SK-N-MC (cell line): ENCODE data around the gene LAT.
"Not testable (repeated sequence)": the region's sequence is repeated elsewhere in the genome, so short reads cannot be mapped to it uniquely, and the experiment has no call there.

ENCODE experiments used
- DNase-seq: peaks from one replicate; pipeline ENCODE4 v3.0.0-alpha.2; 2011; ENCODE audit warnings: low read depth, low spot score
- H3K27ac ChIP-seq: fragments of 200-600 bp; sonication (generic); 2 replicates; pipeline ENCODE4 v1.5.1; 2016; ENCODE audit warnings: mixed run types
- H3K36me3 ChIP-seq: fragments of 200-600 bp; sonication (generic); 2 replicates; pipeline ENCODE4 v1.6.1; 2017; ENCODE audit warnings: antibody characterized with exemption, low read length, mixed read lengths; ENCODE audit not compliant: insufficient read depth
- H3K4me3 ChIP-seq: fragments of 200-600 bp; sonication (generic); 2 replicates; pipeline ENCODE4 v1.5.1; 2016
- H3K9ac ChIP-seq: fragments of 200-600 bp; sonication (generic); 2 replicates; pipeline ENCODE4 v1.8.0; 2017; ENCODE audit warnings: mixed run types, mixed read lengths; ENCODE audit not compliant: insufficient read length
- H3K9me3 ChIP-seq: fragments of 200-600 bp; sonication (generic); 2 replicates; pipeline ENCODE4 v1.6.1; 2017; ENCODE audit warnings: low read depth, mild to moderate bottlenecking, antibody characterized with exemption, low read length, moderate library complexity, mixed read lengths
- EZH2 ChIP-seq: fragments of 200-600 bp; sonication (generic); IDR thresholded peaks from one replicate; pipeline ENCODE4 v1.6.1; 2017; ENCODE audit warnings: antibody characterized with exemption
- FOXP2 ChIP-seq: optimal IDR thresholded peaks from 2 replicates; pipeline ENCODE3; 2011; ENCODE audit warnings: mild to moderate bottlenecking, moderate library complexity; ENCODE audit not compliant: insufficient read depth; ENCODE audit errors: extremely low read length, control extremely low read depth
- POLR2AphosphoS5 ChIP-seq: IDR thresholded peaks from 2 replicates; pipeline ENCODE4 v1.6.1; 2012; ENCODE audit warnings: mild to moderate bottlenecking, low read depth, low read length, borderline replicate concordance

Gene LAT, protein sequence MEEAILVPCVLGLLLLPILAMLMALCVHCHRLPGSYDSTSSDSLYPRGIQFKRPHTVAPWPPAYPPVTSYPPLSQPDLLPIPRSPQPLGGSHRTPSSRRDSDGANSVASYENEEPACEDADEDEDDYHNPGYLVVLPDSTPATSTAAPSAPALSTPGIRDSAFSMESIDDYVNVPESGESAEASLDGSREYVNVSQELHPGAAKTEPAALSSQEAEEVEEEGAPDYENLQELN

DNA sequence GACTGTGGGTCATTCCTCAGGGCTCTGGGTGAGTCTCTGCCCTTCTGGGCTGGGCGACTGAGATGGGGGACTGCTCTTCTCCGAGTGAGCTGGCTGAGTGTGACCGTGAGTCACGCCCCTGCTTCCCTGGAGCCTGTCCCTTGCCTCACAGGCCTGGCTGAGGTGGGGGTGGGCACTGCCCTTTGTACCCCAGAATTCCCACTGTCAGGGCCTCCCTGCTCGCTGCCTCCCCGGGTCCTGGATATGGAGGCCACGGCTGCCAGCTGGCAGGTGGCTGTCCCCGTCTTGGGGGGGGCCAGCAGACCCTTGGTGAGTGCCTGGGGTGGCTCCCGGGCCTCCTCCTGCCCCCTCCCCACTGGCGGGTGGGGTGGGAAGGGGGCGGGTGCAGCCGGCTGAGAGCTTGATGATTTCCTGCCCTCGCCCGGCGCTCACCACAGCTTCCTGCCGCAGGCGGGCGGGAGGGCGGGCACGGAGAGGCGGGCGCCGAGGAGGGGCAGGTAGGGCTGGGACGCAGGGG lies at the start of gene LAT:
TSS of gene LAT (plus strand) at position 434 of the 517 bp plus-strand sequence. CDS start 366 bp downstream, outside the sequence.
- TF ChIP-seq EZH2, result no peak
- no peak for TF ChIP-seq POLR2AphosphoS5
- no peak for TF ChIP-seq FOXP2
- Histone ChIP-seq H3K4me3 (peak within 1 kb of the TSS; percentile 36; the same call in 1 of the 2 replicates), H3K9ac (no peak within 1 kb of the TSS), H3K36me3 (peaks cover 3% of the 10 kb centered on the region; the same call in 1 of the 2 replicates), H3K9me3 (no peaks in the 10 kb centered on the region), H3K27ac (no peak within 1 kb of the TSS)
- no peak for DNase-seq

DNA sequence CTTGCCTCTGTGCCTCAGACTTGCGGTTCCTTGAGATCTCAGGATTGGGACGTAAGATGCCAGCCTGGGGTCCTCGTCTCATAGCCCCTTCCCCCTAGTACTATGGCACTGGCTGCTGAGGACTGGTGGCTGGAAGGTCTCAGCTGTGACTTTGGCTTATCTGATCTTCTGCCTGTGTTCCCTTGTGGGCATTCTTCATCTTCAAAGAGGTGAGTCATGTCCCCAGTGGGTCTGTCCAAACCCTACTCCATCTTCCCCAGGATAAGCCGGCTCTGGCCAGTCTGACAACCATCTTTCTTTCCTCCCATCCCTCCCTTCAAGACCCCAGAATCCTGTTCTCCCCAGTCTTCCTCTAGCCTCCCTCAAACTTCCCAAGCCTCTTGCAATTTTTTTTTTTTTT lies 49.5 kb upstream of the LAT start:
- H3K36me3 ChIP-seq, result no peaks in the 10 kb centered on the region
- H3K27ac ChIP-seq, result no peak overlapping the region
- no peak overlapping the region for H3K9ac ChIP-seq
- TF ChIP-seq FOXP2 (no peak), EZH2 (no peak), POLR2AphosphoS5 (no peak)
- DNase-seq, result no peak
- H3K9me3 ChIP-seq, result no peaks in the 10 kb centered on the region
- H3K4me3 ChIP-seq, result no peak overlapping the region

DNA sequence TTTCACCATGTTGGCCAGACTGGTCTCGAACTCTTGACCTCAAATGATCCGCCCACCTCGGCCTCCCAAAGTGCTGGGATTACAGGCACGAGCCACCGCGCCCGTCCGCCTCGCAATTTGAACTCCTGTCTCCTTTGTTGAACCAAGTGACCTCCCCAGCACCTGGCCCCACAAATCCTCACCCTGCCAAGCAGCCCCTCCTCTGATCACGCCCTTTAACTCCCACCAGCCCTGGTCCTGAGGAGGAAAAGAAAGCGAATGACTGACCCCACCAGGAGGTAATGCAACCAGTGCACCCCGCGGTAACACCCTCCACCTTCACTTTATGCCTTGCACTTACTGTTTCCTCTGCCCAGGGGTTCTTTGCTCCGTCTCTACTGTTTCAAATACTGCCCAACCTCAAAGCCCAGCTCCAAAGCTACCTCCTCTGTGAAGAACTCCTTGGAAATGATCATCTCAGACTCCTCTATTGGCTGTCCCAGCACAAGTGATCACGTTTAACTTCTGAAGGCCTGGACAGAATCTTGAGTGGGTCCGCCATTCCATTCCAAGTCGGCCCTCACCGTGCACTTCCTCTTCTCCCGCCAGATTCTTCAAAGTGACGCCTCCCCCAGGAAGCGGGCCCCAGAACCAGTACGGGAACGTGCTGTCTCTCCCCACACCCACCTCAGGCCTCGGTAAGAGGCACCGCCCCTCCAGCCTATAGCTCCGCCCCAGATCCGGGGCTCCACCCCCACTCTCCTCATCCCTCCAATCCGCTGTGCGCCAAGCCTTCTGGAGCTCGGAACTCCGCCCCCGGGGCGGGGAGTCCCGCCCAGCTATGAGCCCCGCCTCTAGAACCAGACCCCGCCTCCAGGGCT lies 48.7 kb upstream of the LAT start:
- no peak for DNase-seq
- TF ChIP-seq POLR2AphosphoS5 (no peak), FOXP2 (no peak), EZH2 (no peak)
- no peaks in the 10 kb centered on the region for H3K9me3 ChIP-seq
- no peaks in the 10 kb centered on the region for H3K36me3 ChIP-seq
- H3K4me3 ChIP-seq, result peak overlapping the region; percentile 73
- peak overlapping the region; percentile 60 for H3K9ac ChIP-seq
- no peak overlapping the region for H3K27ac ChIP-seq

DNA sequence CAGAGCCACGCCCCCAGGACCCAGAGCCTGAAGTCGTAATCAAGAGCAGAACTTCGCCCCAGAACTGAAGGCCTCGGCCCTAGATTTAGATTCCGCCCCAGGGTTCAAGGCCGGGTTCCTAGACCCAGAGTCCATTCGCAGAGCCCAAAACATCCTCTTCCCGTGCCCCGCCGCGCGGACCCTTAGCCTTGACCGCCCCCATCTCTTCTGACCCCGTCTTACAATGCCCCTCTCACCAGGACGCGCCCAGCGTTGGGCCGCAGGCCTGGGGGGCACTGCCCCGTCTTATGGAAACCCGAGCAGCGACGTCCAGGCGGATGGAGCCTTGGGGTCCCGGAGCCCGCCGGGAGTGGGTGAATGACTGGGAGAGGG lies 48.1 kb upstream of the LAT start:
- no peak for TF ChIP-seq EZH2
- no peak for TF ChIP-seq POLR2AphosphoS5
- no peak for TF ChIP-seq FOXP2
- H3K27ac ChIP-seq, result no peak overlapping the region
- H3K4me3 ChIP-seq, result no peak overlapping the region; the same call in 1 of the 2 replicates
- no peak overlapping the region for H3K9ac ChIP-seq
- no peak for DNase-seq
- H3K9me3 ChIP-seq, result no peaks in the 10 kb centered on the region
- no peaks in the 10 kb centered on the region for H3K36me3 ChIP-seq

DNA sequence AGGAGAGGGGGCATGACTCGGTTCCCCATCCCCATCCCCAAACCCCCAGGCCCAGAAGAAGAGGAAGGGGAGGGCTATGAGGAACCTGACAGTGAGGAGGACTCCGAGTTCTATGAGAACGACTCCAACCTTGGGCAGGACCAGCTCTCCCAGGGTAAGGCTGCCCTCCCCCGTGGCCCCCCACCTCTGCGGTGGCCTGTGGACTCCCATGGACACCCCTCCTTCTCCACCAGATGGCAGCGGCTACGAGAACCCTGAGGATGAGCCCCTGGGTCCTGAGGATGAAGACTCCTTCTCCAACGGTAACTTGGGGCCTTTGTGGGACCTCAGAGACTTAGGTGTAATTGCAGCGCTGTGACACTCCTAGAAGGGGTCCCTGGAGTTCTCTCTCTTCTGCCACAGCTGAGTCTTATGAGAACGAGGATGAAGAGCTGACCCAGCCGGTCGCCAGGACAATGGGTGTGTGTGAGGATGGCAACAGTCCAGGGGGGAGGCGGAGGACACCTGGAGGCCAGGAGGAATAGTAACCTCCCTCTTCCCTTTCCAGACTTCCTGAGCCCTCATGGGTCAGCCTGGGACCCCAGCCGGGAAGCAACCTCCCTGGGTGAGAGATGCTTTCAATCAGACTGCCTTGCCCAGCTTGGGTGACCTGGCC lies 47.5 kb upstream of the LAT start:
- no peaks in the 10 kb centered on the region for H3K9me3 ChIP-seq
- H3K4me3 ChIP-seq, result no peak overlapping the region
- DNase-seq, result no peak
- TF ChIP-seq FOXP2, result no peak
- no peak for TF ChIP-seq POLR2AphosphoS5
- TF ChIP-seq EZH2, result no peak
- no peak overlapping the region for H3K27ac ChIP-seq
- no peaks in the 10 kb centered on the region for H3K36me3 ChIP-seq
- no peak overlapping the region for H3K9ac ChIP-seq

DNA sequence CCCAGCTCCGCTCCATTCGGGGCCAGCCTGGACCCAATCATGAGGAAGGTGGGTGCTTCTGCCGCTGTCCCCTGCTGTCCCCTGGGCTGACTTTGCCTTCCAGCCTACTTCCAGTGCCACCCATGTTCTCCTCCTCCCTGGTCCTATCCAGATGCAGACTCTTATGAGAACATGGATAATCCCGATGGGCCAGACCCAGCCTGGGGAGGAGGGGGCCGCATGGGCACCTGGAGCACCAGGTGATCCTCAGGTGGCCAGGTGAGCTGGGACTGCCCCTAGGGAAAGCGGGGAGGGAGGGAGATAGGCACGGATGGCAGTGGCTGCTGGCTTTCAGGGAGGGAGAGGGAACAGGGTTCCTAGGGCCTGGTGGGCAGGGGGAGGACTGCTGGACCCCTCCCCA lies 46.1 kb upstream of the LAT start:
- Histone ChIP-seq H3K4me3 (no peak overlapping the region), H3K36me3 (no peaks in the 10 kb centered on the region), H3K9me3 (no peaks in the 10 kb centered on the region), H3K27ac (no peak overlapping the region), H3K9ac (no peak overlapping the region)
- DNase-seq, result no peak
- TF ChIP-seq FOXP2 (no peak), EZH2 (no peak), POLR2AphosphoS5 (no peak)

DNA sequence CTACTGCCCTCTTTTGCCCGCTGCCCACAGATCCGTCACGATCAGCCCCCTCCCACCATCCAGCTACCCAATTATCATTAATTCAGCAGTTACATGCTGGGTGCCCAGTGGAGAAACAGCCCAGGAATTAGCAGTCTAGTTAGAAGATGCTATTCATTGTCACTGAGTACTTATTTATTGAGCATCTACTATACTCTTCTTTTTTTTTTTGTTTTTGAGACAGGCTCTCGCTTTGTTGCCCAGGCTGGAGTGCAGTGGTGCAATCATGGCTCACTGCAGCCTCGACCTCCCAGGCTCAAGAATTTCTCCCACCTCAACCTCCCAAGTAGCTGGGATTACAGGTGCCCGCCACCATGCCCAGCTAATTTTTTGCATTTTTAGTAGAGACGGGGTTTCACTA lies 45.0 kb upstream of the LAT start:
- not testable (repeated sequence) for H3K36me3 ChIP-seq, DNase-seq, H3K9me3 ChIP-seq, H3K27ac ChIP-seq, H3K4me3 ChIP-seq, H3K9ac ChIP-seq

DNA sequence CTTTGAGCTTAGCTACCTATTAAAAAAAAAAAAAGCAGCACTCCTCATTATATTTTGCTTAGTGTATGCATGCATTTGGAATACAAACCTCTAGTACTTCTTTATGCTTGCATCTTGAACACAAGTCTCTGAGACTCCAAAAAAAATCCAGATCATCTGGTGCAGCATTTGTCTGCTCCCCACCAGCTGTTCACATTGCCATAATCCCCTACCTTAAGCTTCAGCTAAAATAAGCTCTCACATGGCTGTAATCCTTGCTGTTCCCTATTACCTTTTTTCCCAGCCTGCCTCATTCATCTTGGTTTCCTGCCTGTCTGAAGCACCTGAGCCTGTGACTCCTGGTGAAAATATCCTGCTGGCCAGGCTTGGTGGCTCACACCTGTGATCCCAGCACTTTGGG lies 41.6 kb upstream of the LAT start:
- no peaks in the 10 kb centered on the region for H3K36me3 ChIP-seq
- H3K4me3 ChIP-seq, result no peak overlapping the region
- no peak overlapping the region for H3K9ac ChIP-seq
- H3K9me3 ChIP-seq, result no peaks in the 10 kb centered on the region
- H3K27ac ChIP-seq, result no peak overlapping the region
- DNase-seq, result no peak
- no peak for TF ChIP-seq FOXP2
- TF ChIP-seq EZH2, result no peak
- TF ChIP-seq POLR2AphosphoS5, result no peak

DNA sequence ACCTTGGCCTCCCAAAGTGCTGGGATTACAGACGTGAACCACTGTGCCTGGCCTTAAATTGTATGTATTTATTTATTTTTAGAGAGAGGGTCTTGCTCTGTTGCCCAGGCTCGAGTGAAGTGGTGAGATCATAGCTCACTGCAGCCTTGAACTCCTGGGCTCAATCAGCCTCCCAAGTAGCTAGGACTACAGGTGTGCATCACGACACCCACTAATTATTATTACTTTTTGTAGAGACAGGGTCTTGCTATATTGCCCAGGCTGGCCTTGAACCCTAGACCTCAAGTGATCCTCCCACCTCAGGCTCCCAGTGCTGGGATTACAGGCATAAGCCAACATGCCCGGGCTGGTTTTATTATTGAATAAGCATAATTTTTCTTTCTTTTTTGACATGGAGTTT lies 38.2 kb upstream of the LAT start:
- no peak for TF ChIP-seq EZH2
- no peak for TF ChIP-seq FOXP2
- no peak for TF ChIP-seq POLR2AphosphoS5
- no peak overlapping the region for H3K27ac ChIP-seq
- DNase-seq, result no peak

More for the DNA sequence above, 38.2 kb upstream of the LAT start:
- Histone ChIP-seq H3K4me3 (no peak overlapping the region), H3K36me3 (no peaks in the 10 kb centered on the region), H3K9ac (no peak overlapping the region), H3K9me3 (no peaks in the 10 kb centered on the region)
